HL-60 (cell line): Measurements from ENCODE around the gene REG3G.

Experiments
- CTCF ChIP-seq: IDR thresholded peaks from one replicate; pipeline ENCODE4 v1.5.1; 2011; ENCODE audit warnings: low read length, control low read depth, inconsistent platforms; ENCODE audit not compliant: insufficient read depth
- POLR2AphosphoS5 ChIP-seq: IDR thresholded peaks from 2 replicates; pipeline ENCODE4 v1.6.1; 2012; ENCODE audit warnings: low read depth

GRCh38 chr2:78984386-78984785, 41.1 kb upstream of the REG3G start:
- TF ChIP-seq CTCF: no peak
- no peak for TF ChIP-seq POLR2AphosphoS5
